ENCODE measurements around the gene RDH16.
"Not testable (repeated sequence)": the region's sequence is repeated elsewhere in the genome, so short reads cannot be mapped to it uniquely, and the experiment has no call there.

The RDH16 gene

DNA sequence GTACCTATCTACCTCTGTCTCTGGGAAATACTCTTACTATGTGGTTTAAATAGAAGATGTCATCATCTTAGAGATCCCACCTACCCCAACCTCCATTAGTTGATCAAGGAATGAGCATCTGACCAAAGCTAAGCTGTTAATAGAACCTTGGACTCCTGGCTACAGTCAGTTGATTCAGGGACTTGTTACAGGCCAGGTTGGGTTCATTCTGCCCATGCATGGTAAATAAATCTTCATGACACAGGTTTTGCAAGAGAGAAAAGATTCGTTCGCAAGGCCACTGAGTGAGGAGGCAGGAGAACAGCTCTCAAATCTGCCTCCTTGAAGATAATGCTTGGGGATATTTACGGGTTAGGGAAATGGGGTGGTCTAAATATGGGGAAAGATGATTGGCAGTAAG is 42.7 kb downstream of the RDH16 start:
- no peak for TF ChIP-seq CTCF (IDR thresholded peaks at IDR 0.05; ENCODE audit: insufficient read depth, low read depth, low read length, missing control alignments)
- DNase-seq (ENCODE audit: low read depth) = no peak
- H3K4me3 ChIP-seq (ENCODE audit: low read length) = no peak overlapping the region

- DNase-seq (ENCODE audit: low read depth) = no peak
- no peak for TF ChIP-seq CTCF (IDR thresholded peaks at IDR 0.05; ENCODE audit: insufficient read depth, low read depth, low read length, missing control alignments)
- no peak overlapping the region for H3K4me3 ChIP-seq (ENCODE audit: low read length)
Observed at GRCh38 chr12:56914256-56914655, 43.2 kb downstream of the RDH16 start.

DNA sequence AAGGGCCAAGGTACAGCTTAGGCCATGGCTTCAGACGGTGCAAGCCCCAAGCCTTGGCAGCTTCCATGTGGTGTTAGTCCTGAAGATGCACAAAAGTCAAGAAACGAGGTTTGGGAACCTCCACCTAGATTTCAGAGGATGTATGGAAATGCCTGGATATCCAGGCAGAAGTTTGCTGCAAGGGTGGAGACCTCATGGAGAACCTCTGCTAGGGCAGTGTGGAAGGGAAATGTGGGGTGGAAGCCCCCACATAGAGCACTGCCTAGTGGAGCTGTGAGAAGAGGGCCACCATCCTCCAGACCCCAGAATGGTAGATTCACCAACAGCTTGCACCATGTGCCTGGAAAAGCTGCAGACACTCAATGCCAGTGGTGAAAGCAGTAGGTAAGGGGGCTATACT is 48.0 kb downstream of the RDH16 start:
- DNase-seq (ENCODE audit: low read depth); H3K4me3 ChIP-seq (ENCODE audit: low read length): not testable (repeated sequence)

DNA sequence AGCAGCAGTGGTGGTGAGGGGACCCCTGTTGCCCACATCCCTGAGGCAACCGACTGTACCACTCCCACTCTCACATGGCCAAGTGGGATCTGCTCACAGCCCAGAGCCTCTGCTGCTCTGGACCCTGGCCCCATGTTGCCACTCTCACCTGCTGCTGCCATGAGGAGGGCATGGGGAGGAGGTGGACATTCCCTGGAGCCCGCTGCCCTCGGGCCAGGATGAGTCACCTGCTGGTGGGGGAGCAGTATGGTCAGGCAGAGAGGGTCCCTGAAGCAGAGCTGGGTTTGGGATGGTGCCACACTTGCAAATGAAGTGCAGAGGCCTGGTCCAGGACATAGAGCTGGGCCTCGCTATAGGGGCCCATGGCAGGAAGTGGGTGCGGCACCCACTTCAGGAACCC is 49.3 kb downstream of the RDH16 start:
- H3K4me3 ChIP-seq (ENCODE audit: low read length) = no peak overlapping the region
- TF ChIP-seq CTCF (IDR thresholded peaks at IDR 0.05; ENCODE audit: insufficient read depth, low read depth, low read length, missing control alignments) = no peak
- DNase-seq (ENCODE audit: low read depth) = no peak

DNA sequence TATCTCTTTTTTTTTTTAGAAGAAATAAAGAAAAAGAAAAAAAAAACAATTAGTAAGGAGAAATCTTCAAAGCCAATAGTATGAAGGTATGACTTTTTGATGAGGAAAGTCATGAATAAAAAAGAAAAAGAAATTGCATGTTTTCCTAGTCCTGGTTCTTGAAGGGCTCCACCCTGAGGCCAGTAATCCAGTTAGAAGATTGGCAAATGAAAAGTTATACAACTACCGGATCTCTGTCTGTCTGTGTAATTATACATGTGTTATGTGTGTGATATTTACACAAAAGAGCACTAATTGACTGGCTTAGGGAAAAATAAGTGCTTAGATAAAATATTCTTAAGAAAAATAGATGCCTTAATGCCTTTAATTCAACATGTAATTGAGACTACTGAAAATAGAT is 51.6 kb downstream of the RDH16 start:
- no peak for TF ChIP-seq CTCF (IDR thresholded peaks at IDR 0.05; ENCODE audit: insufficient read depth, low read depth, low read length, missing control alignments)
- H3K4me3 ChIP-seq (ENCODE audit: low read length) = no peak overlapping the region
- DNase-seq (ENCODE audit: low read depth) = no peak

DNA sequence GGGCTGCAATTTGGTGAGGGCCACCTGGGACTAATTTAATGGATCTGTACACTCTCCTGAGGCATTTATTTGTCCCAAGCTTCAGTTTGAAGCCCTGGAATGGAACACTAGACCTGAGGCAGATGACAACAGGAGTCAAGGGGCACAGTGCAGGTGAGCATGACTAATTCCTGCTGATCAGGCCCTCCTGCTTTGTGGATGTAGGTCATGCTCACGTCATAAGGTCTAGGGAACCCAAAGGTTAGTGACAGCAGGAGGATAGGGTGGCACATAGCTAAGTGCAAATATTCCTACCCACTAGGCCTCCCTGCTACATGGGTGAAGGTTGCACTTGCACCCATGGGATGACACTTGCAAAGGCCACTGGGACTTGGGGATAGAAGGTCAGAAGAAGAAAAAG is 54.0 kb downstream of the RDH16 start:
- no peak for TF ChIP-seq CTCF (IDR thresholded peaks at IDR 0.05; ENCODE audit: insufficient read depth, low read depth, low read length, missing control alignments)

More for the DNA sequence above, 54.0 kb downstream of the RDH16 start:
- DNase-seq (ENCODE audit: low read depth) = no peak
- no peak overlapping the region for H3K4me3 ChIP-seq (ENCODE audit: low read length)

Data from epithelial cell of esophagus (primary cell).